OCI-LY3 (cell line): ENCODE data around the gene PITPNC1.

Source experiments
- EZH2phosphoT487 ChIP-seq: fragments of 200-600 bp; shearing (Covaris generic); IDR thresholded peaks from 2 replicates; pipeline ENCODE4 v1.6.1; 2018; ENCODE audit warnings: antibody characterized with exemption, mixed run types, low read depth
- TF ChIP-seq, protein P1 (sequence below): fragments of 200-600, 300-600 bp; sonication (generic); IDR thresholded peaks from 2 replicates; pipeline ENCODE4 v1.5.1; 2014; ENCODE audit warnings: antibody characterized with exemption, low read length, low read depth

DNA sequence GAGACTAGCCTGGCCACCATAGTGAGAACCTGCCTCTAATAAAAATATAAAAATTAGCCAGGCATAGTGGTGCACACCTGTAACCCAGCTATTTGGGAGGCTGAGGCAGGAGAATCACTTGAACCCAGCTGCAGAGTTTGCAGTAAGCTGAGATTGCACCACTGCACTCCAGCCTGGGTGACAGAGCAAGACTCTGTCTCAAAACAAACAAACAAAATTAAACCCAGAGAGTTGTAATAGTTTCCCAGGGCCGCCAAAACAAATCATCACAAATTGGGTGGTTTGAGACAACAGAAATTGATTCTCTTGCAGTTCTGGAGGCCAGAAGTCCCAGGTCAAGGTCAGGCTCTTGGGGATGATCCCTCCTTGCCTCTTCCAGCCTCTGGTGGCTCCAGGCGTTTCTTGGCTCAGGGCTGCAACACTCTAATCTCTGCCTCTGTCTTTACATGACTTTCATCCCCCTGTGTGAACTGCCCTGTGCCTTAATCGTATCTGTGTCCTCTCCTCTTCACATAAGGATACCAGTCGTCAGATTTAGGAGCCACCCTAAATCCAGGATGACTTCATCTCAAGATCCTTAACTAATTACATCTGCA is 240.3 kb downstream of the PITPNC1 start:
- TF ChIP-seq, protein P1, sequence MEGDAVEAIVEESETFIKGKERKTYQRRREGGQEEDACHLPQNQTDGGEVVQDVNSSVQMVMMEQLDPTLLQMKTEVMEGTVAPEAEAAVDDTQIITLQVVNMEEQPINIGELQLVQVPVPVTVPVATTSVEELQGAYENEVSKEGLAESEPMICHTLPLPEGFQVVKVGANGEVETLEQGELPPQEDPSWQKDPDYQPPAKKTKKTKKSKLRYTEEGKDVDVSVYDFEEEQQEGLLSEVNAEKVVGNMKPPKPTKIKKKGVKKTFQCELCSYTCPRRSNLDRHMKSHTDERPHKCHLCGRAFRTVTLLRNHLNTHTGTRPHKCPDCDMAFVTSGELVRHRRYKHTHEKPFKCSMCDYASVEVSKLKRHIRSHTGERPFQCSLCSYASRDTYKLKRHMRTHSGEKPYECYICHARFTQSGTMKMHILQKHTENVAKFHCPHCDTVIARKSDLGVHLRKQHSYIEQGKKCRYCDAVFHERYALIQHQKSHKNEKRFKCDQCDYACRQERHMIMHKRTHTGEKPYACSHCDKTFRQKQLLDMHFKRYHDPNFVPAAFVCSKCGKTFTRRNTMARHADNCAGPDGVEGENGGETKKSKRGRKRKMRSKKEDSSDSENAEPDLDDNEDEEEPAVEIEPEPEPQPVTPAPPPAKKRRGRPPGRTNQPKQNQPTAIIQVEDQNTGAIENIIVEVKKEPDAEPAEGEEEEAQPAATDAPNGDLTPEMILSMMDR, result no peak
- no peak for TF ChIP-seq EZH2phosphoT487
